ENCODE results near the gene MXRA8. TPM values are rescaled to one million over a fixed set of nuclear protein-coding genes. Genes with fewer than 3 reads are reported as not detected.

Gene MXRA8
- total and polyA plus RNA-seq, 8 donors, result 78.3 to 151 (median 136) TPM

GRCh38 chr1:1345860-1346500 is 12.4 kb downstream of the MXRA8 start:
- Histone ChIP-seq H3K36me3 (peaks cover 0 to 12% of the 10 kb centered on the region in 2 donors), H3K9me3 (no peaks in the 10 kb centered on the region), H3K27me3 (no peaks in the 10 kb centered on the region), H3K4me1 (peaks cover 21 to 51% of the 10 kb centered on the region in 2 donors), H3K4me3 (peak overlapping the region in 1 of 2 donors; percentile 9), H3K27ac (peak overlapping the region; percentile 44 to 58)
- DNase-seq, result peak in 1 of 4 donors; percentile 76
- ATAC-seq, result peak; percentile 4
- no peak for TF ChIP-seq CTCF (IDR thresholded peaks at IDR 0.05)
- intact Hi-C loops (cut with DNase I), result no loop called here

- H3K4me1 ChIP-seq, result peaks cover 21 to 51% of the 10 kb centered on the region in 2 donors
- no peak for TF ChIP-seq CTCF (IDR thresholded peaks at IDR 0.05)
- DNase-seq (peak in 1 of 4 donors; percentile 82), ATAC-seq (peak; percentile 44)
- H3K36me3 ChIP-seq, result peaks cover 0 to 15% of the 10 kb centered on the region in 2 donors
- H3K27me3 ChIP-seq, result no peaks in the 10 kb centered on the region
- H3K9me3 ChIP-seq, result no peaks in the 10 kb centered on the region
- H3K4me3 ChIP-seq, result peak overlapping the region in 1 of 2 donors; percentile 9
- intact Hi-C loops (cut with DNase I), result no loop called here
- peak overlapping the region; percentile 44 to 58 for H3K27ac ChIP-seq
These were observed 13.0 kb downstream of the MXRA8 start for GRCh38 chr1:1345384-1345783.

- peaks cover 21 to 51% of the 10 kb centered on the region in 2 donors for H3K4me1 ChIP-seq
- intact Hi-C loops (cut with DNase I), result no loop called here
- peak overlapping the region; percentile 44 to 58 for H3K27ac ChIP-seq
- H3K4me3 ChIP-seq, result peak overlapping the region in 1 of 2 donors; percentile 9
- H3K36me3 ChIP-seq, result peaks cover 0 to 20% of the 10 kb centered on the region in 2 donors
- peak in 1 of 2 donors; percentile 20 for TF ChIP-seq CTCF (IDR thresholded peaks at IDR 0.05)
- no peaks in the 10 kb centered on the region for H3K27me3 ChIP-seq
- peak; percentile 61 for ATAC-seq
- DNase-seq, result peak in 2 of 4 donors; percentile 71 to 87
- no peaks in the 10 kb centered on the region for H3K9me3 ChIP-seq
These were observed 13.5 kb downstream of the MXRA8 start for GRCh38 chr1:1344655-1345361.

DNA sequence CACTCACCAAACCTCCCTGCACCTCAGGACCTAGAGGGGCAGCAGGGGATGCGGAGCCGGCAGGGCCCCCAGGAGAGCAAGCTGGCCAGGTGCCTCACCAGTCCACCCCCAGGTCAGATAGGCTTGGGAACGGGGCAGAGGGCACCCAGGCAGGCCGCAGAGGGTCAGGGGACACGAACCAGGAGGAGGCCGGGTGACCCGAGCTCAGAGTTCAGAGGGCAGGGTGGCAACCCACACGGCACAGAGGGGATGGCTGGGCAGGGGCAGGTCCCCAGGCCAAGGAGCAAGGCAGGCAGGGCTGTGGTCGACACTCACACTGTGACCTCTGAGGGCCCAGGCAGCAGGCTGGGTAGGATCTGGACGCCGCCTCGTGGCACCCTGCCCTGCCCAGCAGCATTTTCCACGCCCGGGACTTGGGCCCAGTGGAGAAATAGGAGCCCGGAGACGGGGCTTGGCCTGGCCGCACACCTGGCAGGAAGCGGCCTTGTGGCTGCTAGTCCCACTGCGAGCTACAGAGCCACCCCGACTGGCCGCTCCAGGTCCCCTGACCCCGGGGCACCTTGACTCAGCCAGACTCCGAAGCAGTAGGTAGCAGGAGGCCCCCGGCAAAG is 14.4 kb downstream of the MXRA8 start:
- TF ChIP-seq CTCF (IDR thresholded peaks at IDR 0.05), result no peak
- peak in 1 of 4 donors; percentile 73 for DNase-seq
- ATAC-seq, result no peak
- H3K36me3 ChIP-seq, result peaks cover 0 to 29% of the 10 kb centered on the region in 2 donors
- no peak overlapping the region for H3K4me3 ChIP-seq
- no peak overlapping the region for H3K27ac ChIP-seq
- intact Hi-C loops (cut with DNase I), result no loop called here
- H3K9me3 ChIP-seq, result no peaks in the 10 kb centered on the region
- no peaks in the 10 kb centered on the region for H3K27me3 ChIP-seq
- H3K4me1 ChIP-seq, result peaks cover 21 to 51% of the 10 kb centered on the region in 2 donors
